Cortex of kidney (tissue), 1 donor: Measurements from ENCODE around the gene MIOS.
"Not testable (repeated sequence)": the region's sequence is repeated elsewhere in the genome, so short reads cannot be mapped to it uniquely, and the experiment has no call there.

ENCODE experiments used
- DNase-seq: peaks from one replicate; lab custom pipeline; 2025; lab: John Stamatoyannopoulos, UW

MIOS gene

GRCh38 chr7:7647495-7648036, 80.9 kb downstream of the MIOS start:
- no peak for DNase-seq

DNA sequence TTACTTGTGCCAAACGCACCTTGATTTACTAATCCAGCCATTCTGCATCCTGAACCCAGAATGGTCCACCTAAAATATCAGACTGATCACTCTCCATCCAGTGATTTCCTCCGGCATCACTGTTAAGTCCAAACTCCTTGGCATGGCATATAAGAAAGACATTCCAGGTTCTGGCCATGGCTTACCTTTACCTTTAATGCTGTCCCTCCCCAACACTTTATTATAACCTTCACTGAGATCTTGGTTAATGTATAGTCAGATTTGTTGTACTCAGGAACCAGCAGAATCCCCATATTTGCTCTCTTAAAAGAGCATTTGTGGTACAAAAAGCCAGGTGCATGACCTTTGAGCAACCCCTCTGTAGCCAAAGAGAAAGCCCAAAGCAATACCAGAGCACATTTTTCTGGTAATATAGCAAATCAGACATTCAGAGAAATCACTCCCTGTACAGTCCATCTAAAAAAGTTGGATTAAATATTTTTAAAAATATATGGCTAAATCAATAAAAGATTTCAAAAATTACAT, 84.1 kb downstream of the MIOS start:
- no peak for DNase-seq

DNA sequence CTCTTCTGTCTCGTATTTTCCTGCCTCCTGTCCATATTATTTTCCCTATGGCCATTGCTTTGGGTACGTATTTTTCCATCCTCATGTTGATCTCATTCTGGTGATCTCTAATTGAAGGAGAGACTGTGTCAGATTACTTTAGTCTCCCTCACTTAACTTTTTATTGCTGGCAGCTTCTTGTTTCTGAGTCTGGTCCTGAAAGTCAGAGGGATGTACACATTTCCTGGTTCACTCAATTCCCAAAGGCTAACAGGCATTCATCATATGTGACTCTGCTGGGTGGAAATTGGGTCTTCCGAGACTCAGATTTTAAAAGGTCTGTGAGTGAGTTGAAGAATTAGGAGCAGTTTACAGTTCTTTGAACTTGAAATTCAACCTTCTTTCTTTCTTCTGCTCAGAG, 84.8 kb downstream of the MIOS start:
- DNase-seq = no peak

- no peak for DNase-seq
Observed at GRCh38 chr7:7652798-7653540, 86.3 kb downstream of the MIOS start.

- no peak for DNase-seq
Observed at GRCh38 chr7:7653593-7654187, 87.0 kb downstream of the MIOS start.

DNA sequence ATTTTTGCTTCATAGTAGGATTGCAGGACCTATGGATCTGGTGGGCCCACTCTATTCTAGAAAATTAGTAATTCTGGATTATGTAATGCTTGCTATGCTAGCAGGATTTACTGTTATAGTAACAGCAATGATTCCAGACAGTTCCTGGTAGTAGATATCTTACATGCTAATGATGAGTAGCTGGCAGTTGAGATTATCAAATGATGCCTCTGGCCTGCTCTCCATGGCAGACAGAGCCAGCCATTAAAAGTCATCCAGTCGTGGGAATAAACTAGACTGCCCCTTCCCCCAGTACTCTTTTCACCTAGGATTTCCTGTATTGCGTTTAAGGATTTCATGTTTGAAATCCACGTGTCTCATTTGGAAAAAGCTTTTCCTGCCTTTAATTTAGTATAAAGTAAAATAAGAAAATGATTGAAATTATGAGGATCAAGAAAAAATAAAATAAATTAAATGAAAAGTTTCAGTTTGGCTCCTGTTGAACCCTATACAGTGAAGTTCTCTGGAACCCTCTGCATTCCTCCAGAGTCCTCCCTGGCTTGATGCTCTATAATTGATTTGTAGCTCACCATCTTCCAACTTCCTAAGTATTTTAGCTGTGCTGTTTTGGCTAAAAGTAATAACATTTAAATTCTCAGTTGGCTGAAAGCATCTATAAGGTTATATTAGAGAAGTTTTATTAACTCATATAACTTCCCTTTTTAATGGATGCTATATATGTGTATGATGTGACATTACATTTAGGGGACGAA, 88.5 kb downstream of the MIOS start:
- no peak for DNase-seq

DNA sequence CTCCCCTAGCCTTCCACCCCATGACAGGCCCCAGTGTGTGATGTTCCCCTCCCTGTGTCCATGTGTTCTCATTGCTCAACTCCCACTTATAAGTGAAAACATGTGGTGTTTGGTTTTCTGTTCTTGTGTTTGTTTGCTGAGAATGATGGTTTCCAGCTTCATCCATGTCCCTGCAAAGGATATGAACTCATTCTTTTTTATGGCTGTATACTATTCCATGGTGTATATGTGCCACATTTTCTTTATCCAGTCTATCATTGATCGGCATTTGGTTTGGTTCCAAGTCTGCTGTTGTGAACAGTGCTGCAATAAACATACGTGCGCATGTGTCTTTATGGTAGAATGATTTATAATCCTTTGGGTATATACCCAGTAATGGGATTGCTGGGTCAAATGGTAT, 89.8 kb downstream of the MIOS start:
- not testable (repeated sequence) for DNase-seq
